HFF-Myc (cell line): ENCODE data around the gene TP53I13.
A peak's percentile ranks its signal among the peaks of the same experiment; 100 is the strongest.

Experiments
- DNase-seq: peaks from one replicate; pipeline ENCODE4 v3.0.0-alpha.2; 2011; ENCODE audit warnings: low read depth; ENCODE audit errors: extremely low read depth
- H3K4me3 ChIP-seq: replicated peaks from 2 replicates; pipeline ENCODE4 v1.5.1; 2011; ENCODE audit warnings: low read depth, mild to moderate bottlenecking, control low read depth, low read length
- TF ChIP-seq, protein P1 (sequence below): IDR thresholded peaks from 2 replicates; pipeline ENCODE4 v1.5.1; 2012; ENCODE audit warnings: mild to moderate bottlenecking, low read depth, low read length, control low read depth; ENCODE audit errors: missing control alignments

The TP53I13 gene

DNA sequence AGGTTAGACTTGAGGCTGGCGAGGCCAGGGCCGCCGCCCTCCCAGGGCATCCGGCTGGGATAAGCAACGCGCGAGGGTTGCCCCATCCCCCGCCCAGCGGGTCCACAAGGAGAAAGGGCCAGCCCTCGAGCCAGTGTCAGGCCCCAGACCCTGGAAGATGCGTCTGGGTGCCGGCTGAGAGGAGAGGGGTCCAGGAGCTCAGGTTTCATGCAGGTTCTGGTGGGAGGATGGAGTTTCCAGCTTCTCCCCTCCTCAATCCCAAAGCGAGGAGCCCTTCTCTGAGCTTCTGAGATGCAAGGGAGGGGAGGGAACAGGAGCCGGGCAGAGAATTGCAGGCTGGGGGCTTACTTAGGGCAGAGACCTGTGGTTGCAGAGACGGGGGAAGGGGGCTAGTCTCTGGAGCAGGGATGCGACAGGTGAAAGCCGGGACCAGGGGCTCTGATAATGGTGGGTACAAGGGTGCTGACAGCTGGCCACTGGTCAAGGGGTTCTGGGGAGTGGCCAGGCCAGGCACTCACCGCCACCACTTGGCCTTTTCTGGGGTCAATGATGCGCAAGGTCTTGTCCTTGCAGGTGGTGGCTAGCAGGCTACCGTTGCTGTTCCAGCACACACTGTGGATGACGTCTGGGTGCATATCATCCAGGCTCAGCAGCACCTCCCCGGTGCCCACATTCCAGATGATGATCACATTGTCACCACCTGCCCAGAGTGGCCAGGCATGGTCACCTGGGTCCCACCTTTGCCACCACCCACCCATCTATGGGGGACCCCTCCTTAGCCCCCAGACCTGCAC is 50.0 kb downstream of the TP53I13 start:
- TF ChIP-seq, protein P1, sequence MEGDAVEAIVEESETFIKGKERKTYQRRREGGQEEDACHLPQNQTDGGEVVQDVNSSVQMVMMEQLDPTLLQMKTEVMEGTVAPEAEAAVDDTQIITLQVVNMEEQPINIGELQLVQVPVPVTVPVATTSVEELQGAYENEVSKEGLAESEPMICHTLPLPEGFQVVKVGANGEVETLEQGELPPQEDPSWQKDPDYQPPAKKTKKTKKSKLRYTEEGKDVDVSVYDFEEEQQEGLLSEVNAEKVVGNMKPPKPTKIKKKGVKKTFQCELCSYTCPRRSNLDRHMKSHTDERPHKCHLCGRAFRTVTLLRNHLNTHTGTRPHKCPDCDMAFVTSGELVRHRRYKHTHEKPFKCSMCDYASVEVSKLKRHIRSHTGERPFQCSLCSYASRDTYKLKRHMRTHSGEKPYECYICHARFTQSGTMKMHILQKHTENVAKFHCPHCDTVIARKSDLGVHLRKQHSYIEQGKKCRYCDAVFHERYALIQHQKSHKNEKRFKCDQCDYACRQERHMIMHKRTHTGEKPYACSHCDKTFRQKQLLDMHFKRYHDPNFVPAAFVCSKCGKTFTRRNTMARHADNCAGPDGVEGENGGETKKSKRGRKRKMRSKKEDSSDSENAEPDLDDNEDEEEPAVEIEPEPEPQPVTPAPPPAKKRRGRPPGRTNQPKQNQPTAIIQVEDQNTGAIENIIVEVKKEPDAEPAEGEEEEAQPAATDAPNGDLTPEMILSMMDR, result no peak
- no peak for DNase-seq
- H3K4me3 ChIP-seq, result no peak overlapping the region

DNA sequence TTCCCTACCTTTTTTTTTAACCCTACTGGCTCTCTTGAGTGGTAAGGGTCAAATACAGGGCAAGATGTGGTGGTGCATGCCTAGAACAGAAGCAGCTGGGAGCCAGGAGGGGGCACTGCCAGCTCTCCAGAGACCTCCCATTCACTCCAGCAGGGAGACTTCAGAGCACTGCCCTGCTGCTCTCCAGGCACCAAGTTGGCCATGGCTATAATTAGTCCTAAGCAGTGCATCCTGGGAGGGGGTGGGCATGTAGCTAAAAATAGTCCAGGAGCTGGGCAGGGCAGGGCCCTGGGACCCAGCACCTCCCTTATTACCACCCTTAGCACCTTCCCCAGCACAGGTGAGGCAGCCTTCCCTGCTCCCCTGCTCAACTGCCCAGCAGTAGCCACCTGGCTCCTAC is 50.8 kb downstream of the TP53I13 start:
- TF ChIP-seq, protein P1, result peak; percentile 36
- H3K4me3 ChIP-seq, result no peak overlapping the region
- no peak for DNase-seq

DNA sequence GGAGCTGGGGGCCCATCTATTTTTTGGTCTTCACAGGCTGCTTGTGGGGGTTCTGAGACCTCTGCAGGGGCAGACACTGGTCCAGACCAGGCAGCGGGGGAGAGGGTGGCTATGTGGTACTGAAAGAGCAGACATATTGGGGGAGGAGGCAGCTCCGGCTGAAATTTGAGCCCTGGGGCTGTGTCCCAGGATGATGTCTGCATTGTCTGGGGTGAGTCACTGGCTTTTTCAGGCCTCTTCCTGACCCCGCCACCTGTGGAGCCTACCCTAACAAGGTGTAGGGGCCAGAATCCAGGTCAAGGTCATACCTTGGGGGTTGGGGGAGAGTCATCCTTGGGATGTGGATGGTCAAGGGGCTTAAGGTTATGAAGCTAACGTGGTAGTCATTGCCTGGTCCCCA is 51.8 kb downstream of the TP53I13 start:
- TF ChIP-seq, protein P1, result no peak
- H3K4me3 ChIP-seq, result no peak overlapping the region
- DNase-seq, result no peak

DNA sequence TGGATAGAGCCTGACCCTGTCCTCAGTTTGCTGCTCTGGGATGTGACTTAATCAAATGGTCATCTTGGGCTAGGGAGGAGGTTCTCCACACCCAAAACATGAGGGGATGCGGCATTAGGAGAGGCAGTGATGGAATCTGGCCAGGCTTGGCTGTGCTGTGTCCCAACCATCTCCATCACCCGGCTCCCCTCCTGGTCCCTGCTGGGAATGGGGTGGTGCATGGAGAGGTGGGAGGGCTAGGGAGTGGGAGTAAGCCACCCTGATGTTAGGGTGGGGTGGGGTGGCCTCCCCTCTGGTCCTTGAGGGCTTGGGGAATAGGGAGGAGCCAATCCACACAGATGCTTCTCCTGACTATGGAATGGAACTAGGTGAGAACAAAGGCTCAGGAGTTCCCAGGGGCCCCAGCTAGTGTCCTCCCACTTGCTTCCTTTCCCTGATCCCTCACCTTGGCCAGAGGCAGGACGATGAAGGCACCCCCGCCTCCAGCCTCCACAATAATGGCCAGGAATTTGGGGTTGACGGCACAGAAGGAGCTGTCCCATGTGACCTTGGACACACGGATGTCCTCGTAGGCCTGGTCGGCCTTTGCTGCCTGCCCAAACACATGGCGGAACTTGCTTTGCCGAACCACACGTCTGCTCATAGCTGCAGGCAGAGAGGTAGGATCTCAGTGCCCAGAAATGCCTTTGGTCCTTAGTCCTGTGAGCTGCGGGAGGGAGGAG is 52.4 kb downstream of the TP53I13 start:
- H3K4me3 ChIP-seq, result no peak overlapping the region
- TF ChIP-seq, protein P1, result no peak
- DNase-seq, result no peak

DNA sequence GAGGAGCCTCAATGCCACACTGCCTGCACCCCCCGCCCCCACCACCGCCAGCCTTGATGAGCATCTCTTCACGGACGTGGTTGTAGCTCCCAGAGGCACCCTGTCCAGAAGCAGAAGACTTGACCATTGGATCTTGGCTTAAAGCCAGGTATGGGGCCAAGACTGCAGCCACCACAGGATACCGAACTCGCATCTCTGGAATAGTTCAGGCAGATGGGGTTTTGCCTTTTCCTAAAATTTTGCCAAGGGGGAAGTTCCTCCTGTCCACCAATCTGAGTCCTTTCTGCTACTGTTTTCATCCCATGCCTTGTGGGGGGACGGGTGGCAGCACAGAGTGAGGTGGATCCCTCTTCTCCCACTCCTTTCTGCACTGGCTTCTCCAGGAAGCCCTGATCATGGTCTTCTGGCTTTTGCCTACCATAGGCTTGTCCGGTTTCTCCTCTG is 53.3 kb downstream of the TP53I13 start:
- DNase-seq, result no peak
- 0 out of 2 replicates have a peak overlapping the region, but pooled peaks have one; percentile 51 for H3K4me3 ChIP-seq
- TF ChIP-seq, protein P1, result no peak
